Panc1 (cell line): ENCODE measurements around the gene MAPK13.

Experiments
- CTCF ChIP-seq: fragments of 450-650 bp; IDR thresholded peaks from 2 replicates; pipeline ENCODE4 v1.5.1; 2017; ENCODE audit warnings: mild to moderate bottlenecking
- POLR2AphosphoS5 ChIP-seq: IDR thresholded peaks from 2 replicates; pipeline ENCODE4 v1.6.1; 2012; ENCODE audit warnings: mild to moderate bottlenecking, low read depth, low read length, moderate library complexity
- SIN3A ChIP-seq: IDR thresholded peaks from 2 replicates; pipeline ENCODE4 v1.6.1; 2012; ENCODE audit warnings: low read depth, mild to moderate bottlenecking, low read length, moderate library complexity, borderline replicate concordance; ENCODE audit not compliant: insufficient read depth

GRCh38 chr6:36120539-36120938 is 9.8 kb upstream of the MAPK13 start:
- TF ChIP-seq POLR2AphosphoS5 (no peak), CTCF (no peak), SIN3A (no peak)
